GM12873 (cell line): Measurements from ENCODE around the gene NIN.

Source experiments
- CTCF ChIP-seq: IDR thresholded peaks from 2 replicates; pipeline ENCODE4 v1.5.1; 2012; ENCODE audit warnings: low read depth, mild to moderate bottlenecking, moderate library complexity, low read length, control low read depth; ENCODE audit not compliant: insufficient read depth; ENCODE audit errors: missing control alignments

Gene NIN

DNA sequence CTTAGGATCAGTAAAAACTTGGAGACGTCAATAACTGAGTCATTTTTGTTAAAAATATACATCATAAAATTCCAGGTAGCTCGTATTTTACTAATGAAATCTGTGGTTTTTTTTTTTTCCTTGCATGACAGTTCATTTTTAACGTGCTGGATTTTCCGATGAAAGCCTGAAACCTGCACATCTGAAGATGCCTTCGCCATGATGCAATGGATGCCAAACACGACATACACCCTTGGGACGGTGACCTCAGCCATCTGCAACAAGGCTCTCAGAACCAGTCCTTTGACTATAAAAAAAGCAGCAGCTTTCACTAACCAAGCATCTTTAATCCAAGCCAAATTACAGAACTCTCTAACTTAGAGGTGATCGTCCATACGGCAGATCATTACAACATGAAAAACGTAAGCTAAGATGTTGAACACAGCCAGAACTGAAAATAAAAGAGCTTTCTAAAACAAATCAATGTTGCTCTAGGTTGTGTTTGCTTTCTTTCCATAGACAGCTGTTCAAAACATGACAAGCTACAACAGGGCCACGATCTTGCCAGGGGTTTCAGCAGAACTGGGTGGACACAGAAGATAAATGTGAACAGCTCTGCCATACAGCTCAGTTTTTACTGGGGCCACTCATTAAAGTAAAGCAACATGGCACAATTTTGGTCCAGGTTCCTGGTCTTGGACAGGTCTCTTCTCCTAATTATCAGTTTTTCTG is 7.8 kb downstream of the NIN start:
- TF ChIP-seq CTCF, result no peak

GRCh38 chr14:50822501-50823042 is 8.4 kb downstream of the NIN start:
- no peak for TF ChIP-seq CTCF

DNA sequence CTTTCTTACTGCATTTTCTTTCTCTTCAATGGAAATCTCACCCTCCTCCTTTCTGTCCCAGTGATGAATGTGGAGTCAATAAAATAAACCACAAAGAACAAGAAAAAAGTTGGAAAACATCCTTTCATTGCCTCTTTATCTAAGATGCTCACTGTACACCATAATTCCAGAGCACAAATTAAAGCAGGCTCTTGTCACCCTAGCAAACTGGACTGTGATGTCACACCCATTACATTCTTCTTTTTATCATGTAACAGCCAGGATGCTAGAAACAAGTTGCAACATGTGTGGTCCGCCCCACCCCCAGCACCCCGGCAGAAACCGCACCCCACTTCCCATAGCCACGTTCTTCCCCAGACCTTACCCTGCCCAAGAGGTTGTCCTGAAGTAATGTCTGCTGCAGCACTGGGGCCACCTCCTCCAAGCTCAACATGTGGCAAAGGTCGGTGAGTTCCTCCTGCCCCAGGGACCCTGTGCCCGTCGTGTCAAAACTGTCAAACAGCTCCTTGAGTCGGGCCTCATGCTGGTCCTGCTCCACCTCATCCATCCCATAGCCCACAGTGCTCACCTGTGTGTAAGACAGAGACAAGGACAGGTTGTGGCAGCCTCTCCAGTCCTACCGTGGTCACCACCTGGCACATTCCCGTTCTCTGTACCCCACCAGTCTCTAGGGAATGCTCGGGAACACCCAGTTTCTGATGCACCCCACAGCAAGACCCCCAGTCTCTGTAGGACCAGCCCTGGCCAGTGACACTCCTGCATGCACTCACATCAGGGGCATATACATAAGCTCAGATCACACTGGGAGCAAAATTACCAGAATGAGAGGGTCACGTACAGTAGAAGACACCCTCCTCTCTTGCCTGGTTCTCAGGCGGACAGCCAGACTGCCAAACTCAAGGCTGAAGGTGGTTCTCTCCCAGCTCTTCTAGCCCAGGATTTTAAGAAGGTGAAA is 9.2 kb downstream of the NIN start:
- no peak for TF ChIP-seq CTCF

DNA sequence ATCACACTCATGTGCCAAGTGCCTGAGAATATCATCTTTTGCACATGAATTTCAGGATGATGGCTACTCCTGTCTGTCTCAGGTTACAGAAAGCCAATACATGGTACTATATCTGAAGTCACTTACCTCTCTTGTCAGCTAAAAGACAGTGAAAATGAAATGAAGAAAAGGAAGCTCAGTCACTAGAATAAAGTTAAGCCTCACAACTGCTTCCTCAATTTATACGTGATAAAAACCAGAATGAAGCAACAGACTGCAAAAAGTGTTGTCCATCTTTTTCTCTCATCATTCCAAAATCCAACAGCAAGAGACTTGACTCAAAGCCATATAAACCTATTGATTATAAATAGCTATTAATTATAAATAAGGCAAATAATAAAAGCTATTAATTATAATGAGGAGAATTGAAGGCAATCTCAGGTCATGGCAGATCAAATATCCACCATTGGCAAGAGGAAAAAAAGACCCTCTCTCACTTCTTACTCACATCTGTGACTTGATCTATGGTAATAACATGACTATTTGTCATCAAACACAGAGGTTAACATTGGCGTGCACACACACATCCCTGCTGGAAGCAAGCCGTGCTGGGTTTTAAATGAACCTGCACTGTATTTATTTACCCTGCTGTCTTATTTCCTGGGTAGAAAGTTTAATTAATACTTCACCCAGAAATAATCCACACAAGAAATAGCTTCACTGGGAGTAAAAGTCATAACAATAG is 10.0 kb downstream of the NIN start:
- no peak for TF ChIP-seq CTCF

DNA sequence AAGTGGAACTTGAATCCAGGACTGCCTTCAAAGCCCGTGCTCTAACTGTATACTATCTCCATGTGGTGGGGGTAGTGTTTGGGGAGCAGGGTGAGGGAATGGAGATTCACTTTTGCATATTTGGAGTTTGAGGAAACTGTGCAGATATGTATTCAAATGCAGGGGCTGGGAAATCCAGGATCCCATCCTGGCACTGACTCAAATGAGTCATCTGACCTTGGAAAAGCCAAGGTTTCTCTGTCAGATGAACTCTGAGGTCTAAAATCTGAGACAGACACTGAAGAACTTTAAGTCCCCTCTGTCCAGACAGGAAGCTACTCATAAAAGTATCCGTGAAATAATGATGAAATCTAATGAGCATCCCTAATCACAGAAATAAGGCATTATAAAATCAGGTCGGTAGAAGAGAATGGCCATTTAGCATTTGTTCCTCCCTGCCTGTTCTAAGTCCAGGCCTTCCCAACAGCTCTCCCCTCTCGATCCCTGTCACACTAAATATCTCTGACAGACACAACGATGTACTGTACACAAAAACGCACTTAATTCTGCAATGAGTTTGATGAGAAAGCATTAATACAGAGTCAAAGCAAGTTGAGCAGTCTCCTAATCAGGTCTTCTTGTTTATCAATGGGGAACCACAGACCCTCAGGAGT is 14.4 kb downstream of the NIN start:
- no peak for TF ChIP-seq CTCF

DNA sequence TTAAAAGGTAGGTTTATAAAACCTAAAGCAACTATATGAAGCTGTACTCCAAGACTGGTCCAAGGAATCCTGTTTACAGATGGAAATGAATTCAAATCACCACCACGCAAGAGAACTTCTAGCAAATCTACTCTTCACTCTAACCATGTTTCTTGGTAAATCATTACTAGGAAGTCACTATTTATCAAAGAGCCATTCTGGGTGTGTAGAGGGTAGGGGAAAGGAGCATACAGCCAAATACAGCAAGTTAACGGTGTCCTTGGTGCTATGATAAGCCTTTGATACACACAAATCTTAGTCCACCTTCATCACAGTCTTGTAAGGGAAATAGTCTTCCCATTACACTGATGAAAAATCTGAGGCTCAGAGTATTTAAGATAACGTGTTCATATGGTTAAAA is 16.8 kb downstream of the NIN start:
- TF ChIP-seq CTCF, result no peak
